ENCODE results near the gene PKIB.

DNA sequence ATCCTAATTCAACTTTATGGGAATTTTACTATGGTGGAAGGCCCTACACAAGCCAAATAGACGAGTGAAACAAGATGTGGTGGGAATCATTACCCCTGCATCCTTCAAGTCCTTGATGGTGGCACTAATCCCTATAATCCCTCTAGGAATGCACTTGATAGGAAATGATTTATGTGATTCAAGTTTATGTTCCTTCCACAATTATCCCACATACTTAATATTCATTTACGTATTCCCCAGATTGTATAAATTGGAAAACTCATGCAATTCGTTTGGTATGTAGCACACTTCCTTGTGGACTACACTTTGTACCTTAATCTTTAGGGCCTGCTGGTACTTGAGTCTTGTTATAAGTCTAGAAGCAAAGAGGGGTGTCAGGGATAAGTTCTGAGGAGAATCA, 40.8 kb downstream of the PKIB start:
- TF ChIP-seq POLR2A (IDR thresholded peaks at IDR 0.05; ENCODE audit: low read length): no peak
- TF ChIP-seq GATA1 (IDR thresholded peaks at IDR 0.05; ENCODE audit: low read depth, low read length): no peak

Data from erythroblast (primary cell).